ENCODE results near the gene CDKN2B. TPM values are rescaled to one million over a fixed set of nuclear protein-coding genes. Genes with fewer than 3 reads are reported as not detected.

CDKN2B gene
- total and polyA plus RNA-seq, 3 experiments from 2014 or later: 0.09 to 0.16 TPM; not detected in 1

DNA sequence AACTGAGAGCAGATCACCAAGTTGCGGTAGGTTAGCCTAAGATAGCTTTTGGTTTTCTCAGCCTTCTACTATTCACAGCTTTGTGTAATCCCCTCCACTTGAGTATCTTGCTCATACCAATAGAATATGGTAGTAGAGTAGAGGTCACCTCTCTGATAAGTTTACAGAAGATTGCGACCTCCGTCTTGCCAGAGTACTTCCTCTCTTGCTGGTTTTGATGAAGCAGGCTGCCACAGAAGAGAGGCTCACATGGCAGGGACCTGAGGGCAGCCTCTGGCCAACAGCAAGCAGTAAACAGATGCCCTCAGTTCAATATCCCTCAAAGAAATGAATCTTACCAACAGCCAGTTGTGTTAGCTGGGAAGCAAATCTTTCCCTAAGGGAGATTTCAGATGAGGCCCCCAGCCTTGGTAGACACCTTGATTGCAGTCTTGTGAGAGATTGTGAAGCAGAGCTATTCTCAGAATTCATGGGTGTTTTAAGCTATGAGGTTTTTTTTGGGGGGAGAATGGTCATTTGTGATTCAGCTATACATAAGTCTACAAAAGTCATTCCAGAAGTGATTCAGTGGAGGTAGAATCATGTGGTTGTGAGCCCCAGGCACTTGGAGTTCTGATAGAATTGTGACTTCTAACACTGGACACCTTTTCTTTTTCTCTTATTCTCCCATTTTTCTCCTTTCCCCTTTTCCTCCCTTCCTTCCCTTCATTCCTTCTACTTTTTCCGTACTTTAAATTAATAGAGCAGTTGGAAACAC, 22.7 kb upstream of the CDKN2B start:
- POLR2A ChIA-PET: no interaction called here
- Mint-ChIP-seq H3K9me3 (no peaks in the 10 kb centered on the region), H3K27me3 (no peaks in the 10 kb centered on the region), H3K4me3 (no peak overlapping the region), H3K27ac (peak overlapping the region in 1 of 8 donors; percentile 33), H3K36me3 (peaks cover 0 to under 1% (median 0%) of the 10 kb centered on the region in 3 donors), H3K4me1 (peaks cover 0 to 9% (median 7%) of the 10 kb centered on the region in 3 donors)
- Histone ChIP-seq H3K4me3 (ENCODE audit: low read length) (no peak overlapping the region), H3K4me1 (ENCODE audit: insufficient read depth, low read length) (no peaks in the 10 kb centered on the region), H3K9me3 (ENCODE audit: low read length) (no peaks in the 10 kb centered on the region), H3K36me3 (ENCODE audit: insufficient read depth, low read length) (no peaks in the 10 kb centered on the region), H3K27ac (ENCODE audit: low read depth, low read length) (no peak overlapping the region), H3K27me3 (ENCODE audit: insufficient read depth, low read length, poor library complexity, severe bottlenecking) (no peaks in the 10 kb centered on the region)
- DNase-seq: no peak
- CTCF ChIA-PET: interaction anchor here (1.0 to 1.6 kb wide), 2 partner anchors 23 to 218 kb away, joined by 6 read pairs; partner anchors contain the start of gene CDKN2B

DNA sequence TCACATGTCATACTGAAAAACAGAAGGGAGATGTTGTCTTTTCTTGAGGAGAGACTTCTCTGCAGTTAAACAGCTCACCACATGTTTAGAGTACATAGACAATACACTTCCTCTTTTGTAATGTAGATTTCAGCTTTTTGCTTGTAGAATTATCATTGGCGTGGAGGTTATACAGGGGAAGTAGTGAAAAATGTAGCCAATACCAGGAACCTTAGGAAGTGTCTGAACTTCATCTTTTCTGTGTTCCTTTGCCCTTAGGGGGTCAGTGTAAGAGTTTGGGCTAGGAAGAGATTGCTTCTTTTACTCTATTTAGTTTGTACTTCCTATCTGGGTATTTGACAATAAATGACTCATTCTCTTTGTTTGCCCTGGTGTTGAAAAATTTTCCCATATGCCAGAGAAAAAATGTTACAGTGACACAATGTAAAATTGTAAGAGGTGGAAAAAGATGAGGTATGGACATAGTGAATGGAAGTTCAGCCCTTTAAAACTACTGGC, 21.0 kb upstream of the CDKN2B start:
- H3K36me3 ChIP-seq (ENCODE audit: insufficient read depth, low read length): no peaks in the 10 kb centered on the region
- Mint-ChIP-seq H3K36me3 (no peaks in the 10 kb centered on the region), H3K27ac (no peak overlapping the region), H3K4me3 (no peak overlapping the region), H3K27me3 (no peaks in the 10 kb centered on the region), H3K9me3 (no peaks in the 10 kb centered on the region), H3K4me1 (no peaks in the 10 kb centered on the region)
- no peaks in the 10 kb centered on the region for H3K4me1 ChIP-seq (ENCODE audit: insufficient read depth, low read length)
- H3K27ac ChIP-seq (ENCODE audit: low read depth, low read length): no peak overlapping the region
- no peak for DNase-seq
- no peaks in the 10 kb centered on the region for H3K27me3 ChIP-seq (ENCODE audit: insufficient read depth, low read length, poor library complexity, severe bottlenecking)
- H3K9me3 ChIP-seq (ENCODE audit: low read length): no peaks in the 10 kb centered on the region
- no peak overlapping the region for H3K4me3 ChIP-seq (ENCODE audit: low read length)
- ChIA-PET POLR2A (no interaction called here), CTCF (interaction anchor here (1.1 to 1.4 kb wide), 2 partner anchors 9 to 22 kb away, joined by 3 to 4 read pairs; no protein-coding TSS in a partner anchor)

DNA sequence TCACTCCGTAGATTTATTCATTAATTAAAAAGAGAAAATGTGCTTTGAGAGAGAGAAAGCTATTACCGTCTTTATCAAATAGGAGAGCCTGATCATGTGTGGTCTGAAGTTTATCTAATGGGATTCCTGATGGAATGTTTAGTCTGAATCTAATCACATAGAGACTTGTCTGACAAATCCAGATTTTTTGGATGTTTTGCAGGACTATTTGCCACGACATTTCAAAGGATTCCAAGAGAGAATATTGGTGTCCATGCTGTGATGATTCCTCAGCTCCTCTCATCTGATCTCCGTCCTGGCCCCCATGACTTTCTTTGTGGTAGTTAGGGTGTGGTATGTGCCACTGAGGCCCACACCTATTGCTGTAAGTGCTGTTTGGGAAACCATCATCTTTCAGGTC, 20.1 kb upstream of the CDKN2B start:
- no peak for DNase-seq
- H3K9me3 ChIP-seq (ENCODE audit: low read length): no peaks in the 10 kb centered on the region
- Mint-ChIP-seq H3K9me3 (no peaks in the 10 kb centered on the region), H3K4me1 (no peaks in the 10 kb centered on the region), H3K4me3 (no peak overlapping the region), H3K36me3 (no peaks in the 10 kb centered on the region), H3K27ac (no peak overlapping the region), H3K27me3 (peaks cover 0 to 2% of the 10 kb centered on the region in 2 donors)
- no peaks in the 10 kb centered on the region for H3K27me3 ChIP-seq (ENCODE audit: insufficient read depth, low read length, poor library complexity, severe bottlenecking)
- no peaks in the 10 kb centered on the region for H3K36me3 ChIP-seq (ENCODE audit: insufficient read depth, low read length)
- no peaks in the 10 kb centered on the region for H3K4me1 ChIP-seq (ENCODE audit: insufficient read depth, low read length)
- POLR2A ChIA-PET: no interaction called here
- CTCF ChIA-PET: interaction anchor here (1.4 kb wide), 1 partner anchor 10 kb away, joined by 3 read pairs; no protein-coding TSS in a partner anchor
- no peak overlapping the region for H3K27ac ChIP-seq (ENCODE audit: low read depth, low read length)
- no peak overlapping the region for H3K4me3 ChIP-seq (ENCODE audit: low read length)

- CTCF ChIA-PET: interaction anchor here (1.1 to 2.6 kb wide), 3 partner anchors 11 to 215 kb away, joined by 3 to 9 read pairs (median 3); partner anchors contain the start of gene CDKN2B
- DNase-seq: no peak
- H3K27me3 ChIP-seq (ENCODE audit: insufficient read depth, low read length, poor library complexity, severe bottlenecking): no peaks in the 10 kb centered on the region
Observed at GRCh38 chr9:22028394-22028793, 19.3 kb upstream of the CDKN2B start.

DNA sequence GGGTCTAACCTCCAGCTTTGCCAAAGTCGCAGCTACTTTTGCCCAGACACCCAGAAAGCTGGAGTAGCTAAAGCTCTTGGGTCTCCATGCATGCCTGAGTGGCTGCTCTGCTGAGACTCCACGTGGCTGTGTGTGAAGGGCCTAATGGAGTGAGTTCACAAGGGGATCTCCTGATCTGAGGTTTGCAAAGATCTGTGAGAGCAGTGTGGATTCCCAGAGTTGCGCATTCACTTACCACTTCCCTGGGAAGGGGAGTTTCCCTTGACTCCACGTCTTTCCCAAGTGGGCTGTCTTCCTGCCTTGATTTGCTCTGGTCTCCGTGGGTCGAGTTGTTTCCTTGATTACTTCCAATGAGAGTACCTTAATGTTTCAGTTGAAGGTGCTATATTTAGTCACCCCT, 17.6 kb upstream of the CDKN2B start:
- Histone ChIP-seq H3K36me3 (ENCODE audit: insufficient read depth, low read length) (no peaks in the 10 kb centered on the region), H3K9me3 (ENCODE audit: low read length) (no peaks in the 10 kb centered on the region), H3K27me3 (ENCODE audit: insufficient read depth, low read length, poor library complexity, severe bottlenecking) (no peaks in the 10 kb centered on the region), H3K4me3 (ENCODE audit: low read length) (no peak overlapping the region), H3K27ac (ENCODE audit: low read depth, low read length) (no peak overlapping the region), H3K4me1 (ENCODE audit: insufficient read depth, low read length) (no peaks in the 10 kb centered on the region)
- ChIA-PET CTCF (interaction anchor here (2.6 kb wide), 1 partner anchor 18 kb away, joined by 9 read pairs; the partner anchor contains the start of gene CDKN2B), POLR2A (no interaction called here)
- Mint-ChIP-seq H3K9me3 (no peaks in the 10 kb centered on the region), H3K36me3 (peaks cover 0 to 7% (median 0%) of the 10 kb centered on the region in 3 donors), H3K27ac (no peak overlapping the region), H3K4me3 (no peak overlapping the region), H3K27me3 (peaks cover 8 to 13% of the 10 kb centered on the region in 2 donors), H3K4me1 (no peaks in the 10 kb centered on the region)
- DNase-seq: no peak

More at GRCh38 chr9:22028394-22028793, 19.3 kb upstream of the CDKN2B start:
- Histone ChIP-seq H3K36me3 (ENCODE audit: insufficient read depth, low read length) (no peaks in the 10 kb centered on the region), H3K4me1 (ENCODE audit: insufficient read depth, low read length) (no peaks in the 10 kb centered on the region), H3K27ac (ENCODE audit: low read depth, low read length) (no peak overlapping the region), H3K4me3 (ENCODE audit: low read length) (no peak overlapping the region), H3K9me3 (ENCODE audit: low read length) (no peaks in the 10 kb centered on the region)
- no peak overlapping the region for H3K27ac Mint-ChIP-seq
- POLR2A ChIA-PET: no interaction called here
- peaks cover 4 to 6% of the 10 kb centered on the region in 2 donors for H3K27me3 Mint-ChIP-seq
- H3K36me3 Mint-ChIP-seq: peaks cover 0 to 4% (median 0%) of the 10 kb centered on the region in 3 donors
- no peaks in the 10 kb centered on the region for H3K4me1 Mint-ChIP-seq
- H3K4me3 Mint-ChIP-seq: no peak overlapping the region
- H3K9me3 Mint-ChIP-seq: no peaks in the 10 kb centered on the region

DNA sequence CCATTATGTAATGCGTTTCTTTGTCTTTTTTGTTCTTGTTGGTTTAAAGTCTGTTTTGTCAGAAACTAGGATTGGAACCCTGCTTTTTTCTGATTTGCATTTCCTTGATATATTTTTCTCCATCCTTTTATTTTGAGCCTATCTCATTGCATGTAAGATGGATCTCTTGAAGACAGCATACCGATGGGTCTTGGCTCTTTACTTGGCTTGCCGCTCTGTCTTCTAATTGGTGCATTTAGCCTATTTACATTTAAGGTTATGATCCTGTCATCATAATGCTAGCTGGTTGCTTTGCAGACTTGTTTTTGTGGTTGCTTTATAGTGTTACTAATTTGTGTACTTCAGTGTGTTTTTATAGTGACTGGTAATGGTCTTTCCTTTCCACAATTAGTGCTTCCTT, 13.3 kb upstream of the CDKN2B start:
- H3K27ac Mint-ChIP-seq: no peak overlapping the region
- Histone ChIP-seq H3K27me3 (ENCODE audit: insufficient read depth, low read length, poor library complexity, severe bottlenecking) (no peaks in the 10 kb centered on the region), H3K27ac (ENCODE audit: low read depth, low read length) (no peak overlapping the region), H3K36me3 (ENCODE audit: insufficient read depth, low read length) (no peaks in the 10 kb centered on the region), H3K9me3 (ENCODE audit: low read length) (no peaks in the 10 kb centered on the region), H3K4me1 (ENCODE audit: insufficient read depth, low read length) (no peaks in the 10 kb centered on the region), H3K4me3 (ENCODE audit: low read length) (no peak overlapping the region)
- no peaks in the 10 kb centered on the region for H3K4me1 Mint-ChIP-seq
- H3K9me3 Mint-ChIP-seq: peaks cover 3 to 11% (median 9%) of the 10 kb centered on the region in 5 donors
- H3K36me3 Mint-ChIP-seq: peaks cover 0 to 25% (median 0%) of the 10 kb centered on the region in 3 donors
- H3K4me3 Mint-ChIP-seq: no peak overlapping the region
- no peak for DNase-seq
- ChIA-PET CTCF (no interaction called here), POLR2A (no interaction called here)
- H3K27me3 Mint-ChIP-seq: peaks cover 15 to 32% of the 10 kb centered on the region in 2 donors

- Mint-ChIP-seq H3K4me1 (peaks cover 16 to 18% (median 16%) of the 10 kb centered on the region in 3 donors), H3K36me3 (no peaks in the 10 kb centered on the region), H3K4me3 (peak overlapping the region in 1 of 7 donors; percentile 38), H3K9me3 (peaks cover 0 to 2% (median 0%) of the 10 kb centered on the region in 5 donors), H3K27me3 (peaks cover 22 to 36% of the 10 kb centered on the region in 2 donors), H3K27ac (no peak overlapping the region)
- H3K4me1 ChIP-seq (ENCODE audit: insufficient read depth, low read length): peaks cover 13% of the 10 kb centered on the region
- H3K4me3 ChIP-seq (ENCODE audit: low read length): no peak overlapping the region
- ChIA-PET POLR2A (no interaction called here), CTCF (interaction anchor here (1.0 to 6.0 kb wide), 5 partner anchors 17 to 200 kb away, joined by 3 to 142 read pairs (median 5); partner anchors contain the start of genes CDKN2A and CDKN2B-AS1)
- H3K27me3 ChIP-seq (ENCODE audit: insufficient read depth, low read length, poor library complexity, severe bottlenecking): peaks cover 18% of the 10 kb centered on the region
- H3K36me3 ChIP-seq (ENCODE audit: insufficient read depth, low read length): no peaks in the 10 kb centered on the region
- no peaks in the 10 kb centered on the region for H3K9me3 ChIP-seq (ENCODE audit: low read length)
- no peak for DNase-seq
- no peak overlapping the region for H3K27ac ChIP-seq (ENCODE audit: low read depth, low read length)
Observed at GRCh38 chr9:22010866-22011625, 1.9 kb upstream of the CDKN2B start.

Data from CD8-positive, alpha-beta memory T cell (primary cell).